Measurements from ENCODE around the gene CNPY2.
"Not testable (repeated sequence)": the region's sequence is repeated elsewhere in the genome, so short reads cannot be mapped to it uniquely, and the experiment has no call there.

CNPY2 gene

DNA sequence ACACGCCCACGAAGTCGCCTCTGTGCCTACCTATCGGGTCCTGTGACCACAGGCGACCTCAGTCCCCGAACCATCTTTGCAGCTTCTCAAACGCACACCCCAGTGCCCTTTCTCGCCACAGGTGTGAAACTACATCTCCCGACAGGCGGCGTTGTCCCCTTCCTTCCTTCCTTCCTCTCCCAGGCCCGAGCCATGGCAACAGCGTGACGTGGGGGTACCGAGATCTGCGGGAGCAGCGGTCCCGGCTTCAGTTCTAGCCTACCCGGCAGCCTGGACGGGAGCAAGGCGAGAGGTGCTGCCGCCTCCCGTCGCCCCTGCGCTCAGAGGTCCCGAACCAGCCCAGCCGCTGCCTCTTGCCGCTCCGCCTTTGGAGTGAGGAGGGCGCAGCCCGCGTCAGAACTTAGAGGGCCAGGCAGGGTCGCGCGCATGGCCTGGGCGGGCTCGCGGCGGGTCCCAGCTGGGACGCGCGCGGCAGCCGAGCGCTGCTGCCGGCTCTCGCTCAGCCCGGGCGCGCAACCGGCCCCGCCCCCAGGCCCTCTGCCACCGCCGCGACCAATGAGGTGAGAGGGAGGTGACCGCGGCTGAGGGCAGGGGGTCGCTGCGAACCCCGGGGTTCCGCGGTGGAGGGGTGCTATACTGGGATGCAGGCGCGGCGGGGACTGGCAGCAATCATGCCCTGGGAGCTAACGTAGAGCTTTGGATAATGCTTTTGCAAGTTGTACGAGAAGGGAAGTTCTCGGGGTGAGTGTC lies 48.9 kb downstream of the CNPY2 start, which contains the start of gene COQ10A:
COQ10A (plus strand) TSS at position 250 of the 750 bp plus-strand sequence; CDS start at position 427, 177 bp downstream.
- peak; percentile 86 for DNase-seq (ENCODE audit: low read depth)
- TF ChIP-seq CTCF (conservative IDR thresholded peaks at IDR 0.05; ENCODE audit: low read depth, low read length), result peak; percentile 79
- peak within 1 kb of the TSS; percentile 88 for H3K4me3 ChIP-seq (ENCODE audit: low read depth, low read length)

GRCh38 chr12:56266068-56266692 lies 49.6 kb downstream of the CNPY2 start:
- peak overlapping the region; percentile 88 for H3K4me3 ChIP-seq (ENCODE audit: low read depth, low read length)
- not testable (repeated sequence) for DNase-seq (ENCODE audit: low read depth)

DNA sequence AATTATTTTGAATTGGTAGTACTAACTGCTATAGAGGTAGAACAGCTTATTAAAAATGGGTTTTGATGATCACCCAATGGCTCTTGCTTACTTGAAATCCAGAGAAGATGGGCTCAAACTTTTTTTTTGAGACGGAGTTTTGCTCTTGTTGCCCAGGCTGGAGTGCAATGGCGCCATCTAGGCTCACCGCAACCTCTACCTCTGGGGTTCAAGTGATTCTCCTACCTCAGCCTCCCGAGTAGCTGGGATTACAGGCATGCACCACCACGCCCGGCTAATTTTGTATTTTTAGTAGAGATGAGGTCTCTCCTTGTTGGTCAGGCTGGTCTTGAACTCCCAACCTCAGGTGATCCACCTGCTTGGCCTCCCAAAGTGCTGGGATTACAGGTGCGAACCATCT lies 52.8 kb downstream of the CNPY2 start:
- not testable (repeated sequence) for H3K4me3 ChIP-seq (ENCODE audit: low read depth, low read length); DNase-seq (ENCODE audit: low read depth)

- DNase-seq (ENCODE audit: low read depth), result peak; percentile 67
- H3K4me3 ChIP-seq (ENCODE audit: low read depth, low read length), result no peak overlapping the region
- no peak for TF ChIP-seq CTCF (conservative IDR thresholded peaks at IDR 0.05; ENCODE audit: low read depth, low read length)
Observed at GRCh38 chr12:56261503-56262232, 54.1 kb downstream of the CNPY2 start.

DNA sequence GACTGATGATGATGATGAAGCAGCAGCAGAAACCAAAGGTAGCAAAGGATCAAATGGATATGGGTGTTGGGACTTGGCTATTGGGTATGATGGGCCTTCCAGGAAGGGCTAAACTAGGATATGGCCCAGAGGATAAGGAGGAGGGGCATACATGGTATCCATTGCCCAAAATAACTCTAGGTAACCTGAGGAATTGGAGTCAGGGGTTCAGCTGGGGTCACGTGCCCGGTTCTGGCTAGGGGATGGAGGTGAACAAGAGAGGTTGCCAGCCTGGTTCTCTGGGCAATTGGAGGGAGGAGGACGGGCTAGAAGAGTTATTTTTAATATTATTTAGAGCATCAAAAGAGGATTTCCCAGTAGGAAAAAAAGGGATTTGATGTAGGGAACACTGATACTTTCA lies 54.9 kb downstream of the CNPY2 start:
- no peak overlapping the region for H3K4me3 ChIP-seq (ENCODE audit: low read depth, low read length)
- TF ChIP-seq CTCF (conservative IDR thresholded peaks at IDR 0.05; ENCODE audit: low read depth, low read length), result no peak
- DNase-seq (ENCODE audit: low read depth), result no peak

- no peak for DNase-seq (ENCODE audit: low read depth)
- no peak for TF ChIP-seq CTCF (conservative IDR thresholded peaks at IDR 0.05; ENCODE audit: low read depth, low read length)
- no peak overlapping the region for H3K4me3 ChIP-seq (ENCODE audit: low read depth, low read length)
Observed at GRCh38 chr12:56260380-56260779, 55.4 kb downstream of the CNPY2 start.
